Hepatocyte (in vitro differentiated cells): ENCODE data around the gene KIFC3.

Experiments used
- EZH2 ChIP-seq: fragments of 200-600 bp; sonication (generic); IDR thresholded peaks from 2 replicates; pipeline ENCODE4 v1.6.1; 2016; ENCODE audit warnings: antibody characterized with exemption, mild to moderate bottlenecking, borderline replicate concordance
- EZH2phosphoT487 ChIP-seq: fragments of 200-600 bp; sonication (generic); IDR thresholded peaks from one replicate; pipeline ENCODE4 v1.6.1; 2018; ENCODE audit warnings: antibody characterized with exemption, mild to moderate bottlenecking, low read depth, moderate library complexity; ENCODE audit not compliant: unreplicated experiment, severe bottlenecking
- TF ChIP-seq, protein P1 (sequence below): fragments of 200-600 bp; sonication (generic); IDR thresholded peaks from 2 replicates; pipeline ENCODE4 v1.5.1; 2016; ENCODE audit warnings: antibody characterized with exemption, mild to moderate bottlenecking; ENCODE audit not compliant: poor library complexity

GRCh38 chr16:57761957-57762356, 40.3 kb downstream of the KIFC3 start:
- TF ChIP-seq, protein P1, sequence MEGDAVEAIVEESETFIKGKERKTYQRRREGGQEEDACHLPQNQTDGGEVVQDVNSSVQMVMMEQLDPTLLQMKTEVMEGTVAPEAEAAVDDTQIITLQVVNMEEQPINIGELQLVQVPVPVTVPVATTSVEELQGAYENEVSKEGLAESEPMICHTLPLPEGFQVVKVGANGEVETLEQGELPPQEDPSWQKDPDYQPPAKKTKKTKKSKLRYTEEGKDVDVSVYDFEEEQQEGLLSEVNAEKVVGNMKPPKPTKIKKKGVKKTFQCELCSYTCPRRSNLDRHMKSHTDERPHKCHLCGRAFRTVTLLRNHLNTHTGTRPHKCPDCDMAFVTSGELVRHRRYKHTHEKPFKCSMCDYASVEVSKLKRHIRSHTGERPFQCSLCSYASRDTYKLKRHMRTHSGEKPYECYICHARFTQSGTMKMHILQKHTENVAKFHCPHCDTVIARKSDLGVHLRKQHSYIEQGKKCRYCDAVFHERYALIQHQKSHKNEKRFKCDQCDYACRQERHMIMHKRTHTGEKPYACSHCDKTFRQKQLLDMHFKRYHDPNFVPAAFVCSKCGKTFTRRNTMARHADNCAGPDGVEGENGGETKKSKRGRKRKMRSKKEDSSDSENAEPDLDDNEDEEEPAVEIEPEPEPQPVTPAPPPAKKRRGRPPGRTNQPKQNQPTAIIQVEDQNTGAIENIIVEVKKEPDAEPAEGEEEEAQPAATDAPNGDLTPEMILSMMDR = no peak
- TF ChIP-seq EZH2 (no peak), EZH2phosphoT487 (no peak)
